HG03565 (cell line): ENCODE data around the gene MTMR1.

Experiments used
- ATAC-seq: cut with Tn5 transposase; IDR thresholded peaks from one replicate; pipeline ENCODE4 v1.9.1; 2021; ENCODE audit warnings: mild to moderate bottlenecking, moderate library complexity; ENCODE audit not compliant: unreplicated experiment

The MTMR1 gene

DNA sequence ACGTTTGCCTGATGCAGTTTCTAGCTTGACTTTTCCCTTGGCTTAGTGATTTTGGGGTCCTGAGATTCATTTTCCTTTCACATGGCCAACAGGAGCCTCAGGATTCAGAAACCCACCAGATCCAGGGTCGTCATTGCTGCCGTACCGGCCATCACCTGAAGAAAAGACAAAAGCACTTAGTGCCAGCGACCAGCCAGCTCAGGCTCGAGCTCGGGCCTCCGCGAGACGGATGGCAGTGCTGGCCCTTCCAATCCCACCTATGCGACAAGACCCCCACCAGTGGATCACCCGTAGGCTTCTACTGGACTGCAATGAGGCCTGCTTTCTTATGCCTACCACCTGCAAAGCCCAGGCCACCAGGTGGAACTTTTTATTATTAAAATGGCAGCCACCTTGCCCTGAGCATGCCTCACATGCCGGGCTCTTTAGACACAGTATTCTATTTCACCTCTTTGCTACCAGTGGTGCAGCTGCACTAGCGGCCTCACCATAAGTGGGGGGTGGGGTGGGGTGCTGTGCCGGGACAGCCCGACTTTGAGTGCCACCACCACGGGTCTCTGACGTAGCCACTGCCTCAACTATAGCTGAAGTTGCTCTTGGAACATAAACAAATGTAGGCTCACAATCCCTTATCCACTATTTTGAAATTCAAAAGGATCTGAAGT is 84.3 kb downstream of the MTMR1 start:
- ATAC-seq, result no peak

DNA sequence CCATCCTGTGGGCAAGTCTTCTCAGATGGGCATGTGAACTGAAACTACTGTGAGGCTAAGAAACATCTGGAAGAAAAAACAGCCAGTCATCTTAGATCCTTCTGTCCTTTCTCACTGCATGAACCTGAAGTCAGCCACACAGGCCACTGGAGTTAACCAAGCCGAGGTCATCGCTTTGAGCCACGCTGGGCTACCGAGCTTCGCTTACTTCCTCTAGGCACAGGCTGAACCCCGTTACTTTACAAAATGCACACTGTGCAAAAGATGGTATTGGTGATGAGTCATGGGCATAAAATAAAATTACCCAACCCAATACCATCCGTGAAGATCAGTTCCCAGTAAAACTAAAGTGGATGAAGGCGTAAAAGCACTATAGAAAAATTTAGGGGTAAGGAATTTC is 86.2 kb downstream of the MTMR1 start:
- ATAC-seq, result no peak

DNA sequence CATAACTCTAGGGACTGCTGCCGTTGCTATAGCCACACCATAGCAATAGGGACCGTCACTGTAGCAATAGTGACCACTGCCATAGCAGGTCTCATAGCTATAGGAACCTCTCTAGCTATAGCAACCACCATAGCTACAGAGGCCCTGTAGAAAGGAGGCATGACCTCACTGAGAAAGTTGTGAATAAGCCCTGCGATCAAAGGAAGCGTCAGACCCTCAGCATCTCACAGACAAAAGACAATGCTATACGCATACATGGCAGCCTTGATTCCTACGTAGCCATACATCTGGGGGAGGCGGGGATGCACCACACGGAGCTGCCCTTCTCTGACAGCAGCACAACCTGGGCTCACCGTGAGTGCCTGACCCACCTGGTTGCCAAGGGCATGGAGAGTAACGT is 88.5 kb downstream of the MTMR1 start:
- ATAC-seq, result no peak

- no peak for ATAC-seq
These were observed 96.8 kb downstream of the MTMR1 start for GRCh38 chrX:150790021-150790420.

- ATAC-seq, result no peak
These were observed 99.8 kb downstream of the MTMR1 start for GRCh38 chrX:150792949-150793527.

- no peak for ATAC-seq
These were observed 112.5 kb downstream of the MTMR1 start for GRCh38 chrX:150805736-150806135.

- ATAC-seq, result no peak
These were observed 113.6 kb downstream of the MTMR1 start for GRCh38 chrX:150806827-150807226.

DNA sequence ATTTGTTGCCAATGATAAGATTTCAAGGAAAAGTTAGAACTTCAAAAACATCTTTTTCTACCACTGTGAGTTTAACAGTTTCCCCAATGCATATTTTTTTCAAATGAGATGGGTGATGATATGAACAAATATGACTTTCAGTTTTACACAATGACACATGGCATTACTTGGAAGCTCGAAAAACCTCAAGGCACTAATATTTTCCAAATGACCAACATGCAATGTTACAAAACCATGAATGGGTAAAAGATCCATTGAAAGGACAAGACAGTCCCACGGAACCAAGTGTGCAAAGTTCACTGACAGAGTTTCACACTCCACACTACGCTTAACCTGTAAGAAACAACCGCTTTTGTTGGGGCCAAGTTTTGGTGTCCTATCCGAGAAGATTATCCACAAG is 120.7 kb downstream of the MTMR1 start:
- no peak for ATAC-seq
